HUES6 (cell line): ENCODE data around the gene ATRX.
"Not testable (repeated sequence)": the region's sequence is repeated elsewhere in the genome, so short reads cannot be mapped to it uniquely, and the experiment has no call there.

Experiments used
- H3K27ac ChIP-seq: 2 replicates; pipeline ENCODE4 v1.7.0; 2013; ENCODE audit warnings: low read depth, mild to moderate bottlenecking, low read length, inconsistent platforms
- H3K27me3 ChIP-seq: 2 replicates; pipeline ENCODE4 v1.6.1; 2013; ENCODE audit warnings: low read length; ENCODE audit not compliant: control insufficient read depth, insufficient read depth
- H3K36me3 ChIP-seq: 2 replicates; pipeline ENCODE4 v1.6.1; 2013; ENCODE audit warnings: low read length; ENCODE audit not compliant: control insufficient read depth, insufficient read depth
- H3K4me1 ChIP-seq: 2 replicates; pipeline ENCODE4 v1.6.1; 2013; ENCODE audit warnings: low read length; ENCODE audit not compliant: control insufficient read depth, insufficient read depth
- H3K4me3 ChIP-seq: 2 replicates; pipeline ENCODE4 v1.5.1; 2013; ENCODE audit warnings: low read depth, low read length
- H3K9ac ChIP-seq: one replicate; pipeline ENCODE4 v1.6.1; 2013; ENCODE audit warnings: mild to moderate bottlenecking, low read length
- H3K9me3 ChIP-seq: 2 replicates; pipeline ENCODE4 v1.6.1; 2013; ENCODE audit warnings: low read depth, low read length; ENCODE audit not compliant: control insufficient read depth, insufficient read depth

Gene ATRX

GRCh38 chrX:77564823-77565222 lies 221.2 kb downstream of the ATRX start:
- Histone ChIP-seq H3K4me3 (no peak overlapping the region), H3K36me3 (no peaks in the 10 kb centered on the region; the same call in 1 of the 2 replicates), H3K27me3 (no peaks in the 10 kb centered on the region), H3K9ac (no peak overlapping the region), H3K4me1 (no peaks in the 10 kb centered on the region), H3K27ac (no peak overlapping the region), H3K9me3 (peaks cover 20% of the 10 kb centered on the region)

GRCh38 chrX:77561372-77561771 lies 224.6 kb downstream of the ATRX start:
- H3K9me3 ChIP-seq, result peaks cover 20% of the 10 kb centered on the region
- H3K4me3 ChIP-seq, result no peak overlapping the region
- H3K4me1 ChIP-seq, result no peaks in the 10 kb centered on the region
- H3K27me3 ChIP-seq, result no peaks in the 10 kb centered on the region
- H3K36me3 ChIP-seq, result peaks cover 4% of the 10 kb centered on the region
- no peak overlapping the region for H3K9ac ChIP-seq
- H3K27ac ChIP-seq, result no peak overlapping the region

- no peak overlapping the region for H3K4me3 ChIP-seq
- no peaks in the 10 kb centered on the region for H3K4me1 ChIP-seq
- H3K27me3 ChIP-seq, result no peaks in the 10 kb centered on the region
- H3K9me3 ChIP-seq, result no peaks in the 10 kb centered on the region
- no peak overlapping the region for H3K27ac ChIP-seq
- H3K9ac ChIP-seq, result no peak overlapping the region
- H3K36me3 ChIP-seq, result peaks cover 4% of the 10 kb centered on the region
These were observed 229.7 kb downstream of the ATRX start for GRCh38 chrX:77556276-77556675.

- Histone ChIP-seq H3K27me3 (no peaks in the 10 kb centered on the region), H3K4me3 (no peak overlapping the region), H3K27ac (no peak overlapping the region), H3K36me3 (no peaks in the 10 kb centered on the region), H3K9me3 (peaks cover 8% of the 10 kb centered on the region), H3K4me1 (no peaks in the 10 kb centered on the region), H3K9ac (no peak overlapping the region)
These were observed 237.3 kb downstream of the ATRX start for GRCh38 chrX:77548751-77549150.

GRCh38 chrX:77539778-77540177 lies 246.2 kb downstream of the ATRX start:
- H3K36me3 ChIP-seq, H3K4me3 ChIP-seq, H3K9ac ChIP-seq, H3K9me3 ChIP-seq, H3K4me1 ChIP-seq, H3K27ac ChIP-seq, H3K27me3 ChIP-seq: not testable (repeated sequence)

- not testable (repeated sequence) for H3K27me3 ChIP-seq, H3K9ac ChIP-seq, H3K36me3 ChIP-seq, H3K9me3 ChIP-seq, H3K27ac ChIP-seq, H3K4me3 ChIP-seq
- peaks cover 14% of the 10 kb centered on the region for H3K4me1 ChIP-seq
These were observed 254.8 kb downstream of the ATRX start for GRCh38 chrX:77531261-77531660.

- peaks cover 14% of the 10 kb centered on the region for H3K4me1 ChIP-seq
- H3K4me3 ChIP-seq, result peak overlapping the region; percentile 29; the same call in 1 of the 2 replicates
- H3K27ac ChIP-seq, result no peak overlapping the region
- H3K27me3 ChIP-seq, result no peaks in the 10 kb centered on the region
- H3K36me3 ChIP-seq, result no peaks in the 10 kb centered on the region
- peaks cover 5% of the 10 kb centered on the region for H3K9me3 ChIP-seq
- H3K9ac ChIP-seq, result no peak overlapping the region
These were observed 258.0 kb downstream of the ATRX start for GRCh38 chrX:77528034-77528433.

GRCh38 chrX:77527233-77528001 lies 258.6 kb downstream of the ATRX start:
- Histone ChIP-seq H3K36me3 (peaks cover 5% of the 10 kb centered on the region; the same call in 1 of the 2 replicates), H3K27ac (no peak overlapping the region), H3K9ac (no peak overlapping the region)

GRCh38 chrX:77519765-77520164 lies 266.3 kb downstream of the ATRX start:
- peaks cover 32% of the 10 kb centered on the region for H3K36me3 ChIP-seq

More at GRCh38 chrX:77527233-77528001, 258.6 kb downstream of the ATRX start:
- Histone ChIP-seq H3K27me3 (no peaks in the 10 kb centered on the region), H3K4me3 (no peak overlapping the region), H3K4me1 (peaks cover 14% of the 10 kb centered on the region), H3K9me3 (peaks cover 5% of the 10 kb centered on the region)

GRCh38 chrX:77514177-77514576 lies 271.8 kb downstream of the ATRX start:
- Histone ChIP-seq H3K27me3 (no peaks in the 10 kb centered on the region), H3K4me3 (no peak overlapping the region), H3K27ac (no peak overlapping the region), H3K36me3 (peaks cover 13% of the 10 kb centered on the region), H3K9me3 (peaks cover 15% of the 10 kb centered on the region), H3K4me1 (no peaks in the 10 kb centered on the region), H3K9ac (no peak overlapping the region)

More at GRCh38 chrX:77519765-77520164, 266.3 kb downstream of the ATRX start:
- Histone ChIP-seq H3K27me3 (no peaks in the 10 kb centered on the region), H3K27ac (no peak overlapping the region), H3K4me3 (no peak overlapping the region), H3K9me3 (peaks cover 20% of the 10 kb centered on the region), H3K9ac (no peak overlapping the region), H3K4me1 (no peaks in the 10 kb centered on the region)

- Histone ChIP-seq H3K4me3 (no peak overlapping the region), H3K27me3 (no peaks in the 10 kb centered on the region), H3K36me3 (peaks cover 15% of the 10 kb centered on the region), H3K9me3 (peaks cover 7% of the 10 kb centered on the region), H3K4me1 (peaks cover 4% of the 10 kb centered on the region; the same call in 1 of the 2 replicates), H3K27ac (no peak overlapping the region), H3K9ac (no peak overlapping the region)
These were observed 276.0 kb downstream of the ATRX start for GRCh38 chrX:77510007-77510406.
